22Rv1 (cell line): ENCODE measurements around the gene RERE.

Experiments used
- H3K27ac ChIP-seq: fragments of 450-650 bp; 2 replicates; pipeline ENCODE4 v1.5.1; 2017
- CTCF ChIP-seq: fragments of 450-650 bp; IDR thresholded peaks from 2 replicates; pipeline ENCODE4 v1.5.1; 2017; ENCODE audit warnings: mild to moderate bottlenecking
- ZFX ChIP-seq: fragments of 450-650 bp; IDR thresholded peaks from 2 replicates; pipeline ENCODE4 v1.6.1; 2017; ENCODE audit warnings: antibody characterized with exemption, borderline replicate concordance

The RERE gene

GRCh38 chr1:8764293-8764937, 53.0 kb downstream of the RERE start:
- TF ChIP-seq ZFX (no peak), CTCF (no peak)
- no peak overlapping the region for H3K27ac ChIP-seq

- H3K27ac ChIP-seq: no peak overlapping the region
- TF ChIP-seq ZFX (no peak), CTCF (no peak)
Observed at GRCh38 chr1:8763888-8764287, 53.6 kb downstream of the RERE start.

GRCh38 chr1:8754993-8755392, 62.4 kb downstream of the RERE start:
- no peak overlapping the region for H3K27ac ChIP-seq
- no peak for TF ChIP-seq CTCF
- TF ChIP-seq ZFX: no peak

- no peak overlapping the region for H3K27ac ChIP-seq
- TF ChIP-seq ZFX (no peak), CTCF (no peak)
Observed at GRCh38 chr1:8754247-8754650, 63.2 kb downstream of the RERE start.

- TF ChIP-seq CTCF (no peak), ZFX (no peak)
- no peak overlapping the region for H3K27ac ChIP-seq
Observed at GRCh38 chr1:8753736-8754135, 63.7 kb downstream of the RERE start.

GRCh38 chr1:8752921-8753713, 64.3 kb downstream of the RERE start:
- H3K27ac ChIP-seq: no peak overlapping the region
- TF ChIP-seq ZFX: no peak

- H3K27ac ChIP-seq: no peak overlapping the region
- TF ChIP-seq ZFX: no peak
- no peak for TF ChIP-seq CTCF
Observed at GRCh38 chr1:8752411-8752810, 65.0 kb downstream of the RERE start.
